ENCODE data around the gene SNAPC1. TPM values are rescaled to one million over a fixed set of nuclear protein-coding genes. Genes with fewer than 3 reads are reported as not detected.
"Not testable (repeated sequence)": the region's sequence is repeated elsewhere in the genome, so short reads cannot be mapped to it uniquely, and the experiment has no call there.

SNAPC1 gene
- total RNA-seq, 1 donor: 9.9 TPM

GRCh38 chr14:61754627-61755381, 7.4 kb upstream of the SNAPC1 start:
- no peak for TF ChIP-seq CTCF (IDR thresholded peaks at IDR 0.05; ENCODE audit: insufficient read depth, low read length)
- no peak overlapping the region for H3K4me3 ChIP-seq (ENCODE audit: low read depth, low read length)
- DNase-seq (ENCODE audit: low read depth): no peak

- not testable (repeated sequence) for H3K4me3 ChIP-seq (ENCODE audit: low read depth, low read length); DNase-seq (ENCODE audit: low read depth)
Observed at GRCh38 chr14:61755382-61755742, 6.9 kb upstream of the SNAPC1 start.

- no peak for TF ChIP-seq CTCF (IDR thresholded peaks at IDR 0.05; ENCODE audit: insufficient read depth, low read length)
- DNase-seq (ENCODE audit: low read depth): no peak
- H3K4me3 ChIP-seq (ENCODE audit: low read depth, low read length): no peak overlapping the region
Observed at GRCh38 chr14:61756135-61756534, 6.1 kb upstream of the SNAPC1 start.

GRCh38 chr14:61759878-61760277, 2.3 kb upstream of the SNAPC1 start:
- no peak for DNase-seq (ENCODE audit: low read depth)
- no peak overlapping the region for H3K4me3 ChIP-seq (ENCODE audit: low read depth, low read length)
- no peak for TF ChIP-seq CTCF (IDR thresholded peaks at IDR 0.05; ENCODE audit: insufficient read depth, low read length)

GRCh38 chr14:61761557-61761956, 663 bp upstream of the SNAPC1 start:
- no peak for DNase-seq (ENCODE audit: low read depth)
- TF ChIP-seq CTCF (IDR thresholded peaks at IDR 0.05; ENCODE audit: insufficient read depth, low read length): no peak
- peak overlapping the region; percentile 58 for H3K4me3 ChIP-seq (ENCODE audit: low read depth, low read length)

GRCh38 chr14:61764342-61765122, 2.3 kb downstream of the SNAPC1 start:
- no peak for DNase-seq (ENCODE audit: low read depth)
- TF ChIP-seq CTCF (IDR thresholded peaks at IDR 0.05; ENCODE audit: insufficient read depth, low read length): no peak

GRCh38 chr14:61765225-61765943, 3.2 kb downstream of the SNAPC1 start:
- no peak overlapping the region for H3K4me3 ChIP-seq (ENCODE audit: low read depth, low read length)
- DNase-seq (ENCODE audit: low read depth): no peak

More at GRCh38 chr14:61764342-61765122, 2.3 kb downstream of the SNAPC1 start:
- H3K4me3 ChIP-seq (ENCODE audit: low read depth, low read length): peak overlapping the region; percentile 3

More at GRCh38 chr14:61765225-61765943, 3.2 kb downstream of the SNAPC1 start:
- TF ChIP-seq CTCF (IDR thresholded peaks at IDR 0.05; ENCODE audit: insufficient read depth, low read length): no peak

Data from fibroblast of the aortic adventitia (primary cell).